WTC11 (cell line): ENCODE measurements around the gene CXCR3.

ENCODE experiments used
- SP1 ChIP-seq: sonication (generic); formaldehyde crosslinking; conservative IDR thresholded peaks from 2 replicates; pipeline ENCODE4 v1.8.1; 2022; ENCODE audit warnings: missing genetic modification reagents
- ZNF138 ChIP-seq: sonication (generic); formaldehyde crosslinking; conservative IDR thresholded peaks from 2 replicates; pipeline ENCODE4 v1.8.1; 2022; ENCODE audit warnings: mild to moderate bottlenecking, moderate library complexity, missing genetic modification reagents
- TF ChIP-seq, protein P1 (sequence below): fragments of 200-600 bp; IDR thresholded peaks from 2 replicates; pipeline ENCODE4 v1.8.0; 2022; ENCODE audit warnings: antibody characterized with exemption
- TF ChIP-seq, protein P2 (sequence below): sonication (generic); formaldehyde crosslinking; IDR thresholded peaks from 2 replicates; pipeline ENCODE4 v1.8.0; 2022; ENCODE audit warnings: missing genetic modification reagents

DNA sequence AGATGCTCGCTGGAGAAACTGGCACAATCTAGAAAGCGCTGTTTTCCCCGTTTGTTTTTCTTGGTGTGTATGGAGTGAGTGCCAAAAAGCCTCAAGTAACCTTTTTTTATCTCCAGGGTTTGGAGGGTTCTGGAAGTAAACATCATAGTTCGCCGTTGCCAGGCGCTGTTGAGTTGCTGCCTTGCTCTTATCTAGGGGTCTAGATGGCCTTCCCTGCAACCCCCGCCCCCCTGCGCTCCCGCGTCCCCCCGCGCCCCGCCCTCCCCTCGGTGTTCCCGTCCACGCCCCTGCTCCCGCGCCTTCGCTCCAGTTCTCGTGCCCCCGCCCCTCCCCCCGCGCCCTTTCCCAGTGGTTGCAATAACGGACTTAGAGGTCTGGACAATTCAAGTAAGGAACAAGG lies 40.6 kb downstream of the CXCR3 start:
- TF ChIP-seq, protein P1, sequence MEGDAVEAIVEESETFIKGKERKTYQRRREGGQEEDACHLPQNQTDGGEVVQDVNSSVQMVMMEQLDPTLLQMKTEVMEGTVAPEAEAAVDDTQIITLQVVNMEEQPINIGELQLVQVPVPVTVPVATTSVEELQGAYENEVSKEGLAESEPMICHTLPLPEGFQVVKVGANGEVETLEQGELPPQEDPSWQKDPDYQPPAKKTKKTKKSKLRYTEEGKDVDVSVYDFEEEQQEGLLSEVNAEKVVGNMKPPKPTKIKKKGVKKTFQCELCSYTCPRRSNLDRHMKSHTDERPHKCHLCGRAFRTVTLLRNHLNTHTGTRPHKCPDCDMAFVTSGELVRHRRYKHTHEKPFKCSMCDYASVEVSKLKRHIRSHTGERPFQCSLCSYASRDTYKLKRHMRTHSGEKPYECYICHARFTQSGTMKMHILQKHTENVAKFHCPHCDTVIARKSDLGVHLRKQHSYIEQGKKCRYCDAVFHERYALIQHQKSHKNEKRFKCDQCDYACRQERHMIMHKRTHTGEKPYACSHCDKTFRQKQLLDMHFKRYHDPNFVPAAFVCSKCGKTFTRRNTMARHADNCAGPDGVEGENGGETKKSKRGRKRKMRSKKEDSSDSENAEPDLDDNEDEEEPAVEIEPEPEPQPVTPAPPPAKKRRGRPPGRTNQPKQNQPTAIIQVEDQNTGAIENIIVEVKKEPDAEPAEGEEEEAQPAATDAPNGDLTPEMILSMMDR: no peak
- TF ChIP-seq SP1: no peak
- no peak for TF ChIP-seq ZNF138 (CRISPR knock-in tag)
- TF ChIP-seq, protein P2, sequence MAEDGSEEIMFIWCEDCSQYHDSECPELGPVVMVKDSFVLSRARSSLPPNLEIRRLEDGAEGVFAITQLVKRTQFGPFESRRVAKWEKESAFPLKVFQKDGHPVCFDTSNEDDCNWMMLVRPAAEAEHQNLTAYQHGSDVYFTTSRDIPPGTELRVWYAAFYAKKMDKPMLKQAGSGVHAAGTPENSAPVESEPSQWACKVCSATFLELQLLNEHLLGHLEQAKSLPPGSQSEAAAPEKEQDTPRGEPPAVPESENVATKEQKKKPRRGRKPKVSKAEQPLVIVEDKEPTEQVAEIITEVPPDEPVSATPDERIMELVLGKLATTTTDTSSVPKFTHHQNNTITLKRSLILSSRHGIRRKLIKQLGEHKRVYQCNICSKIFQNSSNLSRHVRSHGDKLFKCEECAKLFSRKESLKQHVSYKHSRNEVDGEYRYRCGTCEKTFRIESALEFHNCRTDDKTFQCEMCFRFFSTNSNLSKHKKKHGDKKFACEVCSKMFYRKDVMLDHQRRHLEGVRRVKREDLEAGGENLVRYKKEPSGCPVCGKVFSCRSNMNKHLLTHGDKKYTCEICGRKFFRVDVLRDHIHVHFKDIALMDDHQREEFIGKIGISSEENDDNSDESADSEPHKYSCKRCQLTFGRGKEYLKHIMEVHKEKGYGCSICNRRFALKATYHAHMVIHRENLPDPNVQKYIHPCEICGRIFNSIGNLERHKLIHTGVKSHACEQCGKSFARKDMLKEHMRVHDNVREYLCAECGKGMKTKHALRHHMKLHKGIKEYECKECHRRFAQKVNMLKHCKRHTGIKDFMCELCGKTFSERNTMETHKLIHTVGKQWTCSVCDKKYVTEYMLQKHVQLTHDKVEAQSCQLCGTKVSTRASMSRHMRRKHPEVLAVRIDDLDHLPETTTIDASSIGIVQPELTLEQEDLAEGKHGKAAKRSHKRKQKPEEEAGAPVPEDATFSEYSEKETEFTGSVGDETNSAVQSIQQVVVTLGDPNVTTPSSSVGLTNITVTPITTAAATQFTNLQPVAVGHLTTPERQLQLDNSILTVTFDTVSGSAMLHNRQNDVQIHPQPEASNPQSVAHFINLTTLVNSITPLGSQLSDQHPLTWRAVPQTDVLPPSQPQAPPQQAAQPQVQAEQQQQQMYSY (CRISPR knock-in tag): no peak
